Dendritic cell treated with granulocyte-macrophage colony-stimulating factor and Interleukin-4, amounts not matched to agents 40 ng/mL and 50 ng/mL, for 4 days (primary cell): Measurements from ENCODE around the gene CHDH.

Experiments used
- H3K27ac Mint-ChIP-seq: one replicate; pipeline ENCODE4 v1.8.0; 2022; ENCODE audit warnings: mild to moderate bottlenecking, mixed read lengths
- H3K27me3 Mint-ChIP-seq: one replicate; pipeline ENCODE4 v1.8.0; 2022; ENCODE audit warnings: mild to moderate bottlenecking, mixed read lengths
- H3K36me3 Mint-ChIP-seq: one replicate; pipeline ENCODE4 v1.8.0; 2022; ENCODE audit warnings: low read depth, mixed read lengths
- H3K4me1 Mint-ChIP-seq: one replicate; pipeline ENCODE4 v1.8.0; 2022; ENCODE audit warnings: low read depth, mixed read lengths
- H3K4me3 Mint-ChIP-seq: one replicate; pipeline ENCODE4 v1.8.0; 2022; ENCODE audit warnings: mild to moderate bottlenecking, moderate library complexity, mixed read lengths
- H3K9me3 Mint-ChIP-seq: one replicate; pipeline ENCODE4 v1.8.0; 2022; ENCODE audit warnings: mixed read lengths
- intact Hi-C: fragments of 100-400 bp; cut with micrococcal nuclease; formaldehyde crosslinking; loops from one replicate; pipeline ENCODE4 v1.15.0; 2022

Gene CHDH

GRCh38 chr3:53815651-53816050 lies 30.6 kb downstream of the CHDH start:
- Mint-ChIP-seq H3K4me3 (no peak overlapping the region), H3K36me3 (peaks cover 28% of the 10 kb centered on the region), H3K27ac (no peak overlapping the region), H3K27me3 (peaks cover 32% of the 10 kb centered on the region), H3K4me1 (no peaks in the 10 kb centered on the region), H3K9me3 (no peaks in the 10 kb centered on the region)
- intact Hi-C loops: no loop called here

- H3K4me3 Mint-ChIP-seq: no peak overlapping the region
- H3K27me3 Mint-ChIP-seq: peaks cover 31% of the 10 kb centered on the region
- intact Hi-C loops: no loop called here
- H3K4me1 Mint-ChIP-seq: no peaks in the 10 kb centered on the region
- no peaks in the 10 kb centered on the region for H3K9me3 Mint-ChIP-seq
- H3K27ac Mint-ChIP-seq: no peak overlapping the region
- H3K36me3 Mint-ChIP-seq: peaks cover 26% of the 10 kb centered on the region
These were observed 31.2 kb downstream of the CHDH start for GRCh38 chr3:53815067-53815466.

GRCh38 chr3:53813876-53814275 lies 32.3 kb downstream of the CHDH start:
- H3K9me3 Mint-ChIP-seq: no peaks in the 10 kb centered on the region
- no peaks in the 10 kb centered on the region for H3K4me1 Mint-ChIP-seq
- intact Hi-C loops: no loop called here
- H3K4me3 Mint-ChIP-seq: no peak overlapping the region
- peaks cover 14% of the 10 kb centered on the region for H3K36me3 Mint-ChIP-seq
- H3K27ac Mint-ChIP-seq: no peak overlapping the region
- H3K27me3 Mint-ChIP-seq: peaks cover 29% of the 10 kb centered on the region

- Mint-ChIP-seq H3K27ac (no peak overlapping the region), H3K36me3 (peaks cover 8% of the 10 kb centered on the region), H3K9me3 (no peaks in the 10 kb centered on the region), H3K4me1 (no peaks in the 10 kb centered on the region), H3K27me3 (peaks cover 28% of the 10 kb centered on the region), H3K4me3 (no peak overlapping the region)
- intact Hi-C loops: no loop called here
These were observed 33.0 kb downstream of the CHDH start for GRCh38 chr3:53813229-53813628.

GRCh38 chr3:53812434-53812833 lies 33.8 kb downstream of the CHDH start:
- no peaks in the 10 kb centered on the region for H3K4me1 Mint-ChIP-seq
- H3K4me3 Mint-ChIP-seq: no peak overlapping the region
- intact Hi-C loops: no loop called here
- H3K36me3 Mint-ChIP-seq: peaks cover under 1% of the 10 kb centered on the region
- H3K27ac Mint-ChIP-seq: no peak overlapping the region
- no peaks in the 10 kb centered on the region for H3K9me3 Mint-ChIP-seq
- peaks cover 24% of the 10 kb centered on the region for H3K27me3 Mint-ChIP-seq

- intact Hi-C loops: no loop called here
- H3K9me3 Mint-ChIP-seq: no peaks in the 10 kb centered on the region
- H3K36me3 Mint-ChIP-seq: no peaks in the 10 kb centered on the region
- H3K4me3 Mint-ChIP-seq: no peak overlapping the region
- H3K4me1 Mint-ChIP-seq: peaks cover 5% of the 10 kb centered on the region
- no peak overlapping the region for H3K27ac Mint-ChIP-seq
- H3K27me3 Mint-ChIP-seq: peaks cover 26% of the 10 kb centered on the region
These were observed 34.9 kb downstream of the CHDH start for GRCh38 chr3:53811143-53811927.

GRCh38 chr3:53809764-53810400 lies 36.3 kb downstream of the CHDH start:
- H3K27ac Mint-ChIP-seq: no peak overlapping the region

GRCh38 chr3:53809267-53809666 lies 37.0 kb downstream of the CHDH start:
- Mint-ChIP-seq H3K27me3 (peaks cover 41% of the 10 kb centered on the region), H3K9me3 (no peaks in the 10 kb centered on the region), H3K36me3 (no peaks in the 10 kb centered on the region), H3K4me3 (no peak overlapping the region), H3K27ac (no peak overlapping the region), H3K4me1 (peaks cover 22% of the 10 kb centered on the region)
- intact Hi-C loops: no loop called here

More at GRCh38 chr3:53809764-53810400, 36.3 kb downstream of the CHDH start:
- no peaks in the 10 kb centered on the region for H3K9me3 Mint-ChIP-seq
- H3K27me3 Mint-ChIP-seq: peaks cover 37% of the 10 kb centered on the region
- intact Hi-C loops: no loop called here
- H3K4me1 Mint-ChIP-seq: peaks cover 15% of the 10 kb centered on the region
- no peak overlapping the region for H3K4me3 Mint-ChIP-seq
- no peaks in the 10 kb centered on the region for H3K36me3 Mint-ChIP-seq

- Mint-ChIP-seq H3K9me3 (no peaks in the 10 kb centered on the region), H3K27me3 (peaks cover 48% of the 10 kb centered on the region), H3K4me3 (no peak overlapping the region), H3K36me3 (no peaks in the 10 kb centered on the region), H3K27ac (no peak overlapping the region), H3K4me1 (peaks cover 29% of the 10 kb centered on the region)
- intact Hi-C loops: no loop called here
These were observed 37.7 kb downstream of the CHDH start for GRCh38 chr3:53808496-53808895.

GRCh38 chr3:53807117-53807810 lies 39.0 kb downstream of the CHDH start:
- peaks cover 29% of the 10 kb centered on the region for H3K4me1 Mint-ChIP-seq
- intact Hi-C loops: no loop called here
- no peaks in the 10 kb centered on the region for H3K36me3 Mint-ChIP-seq
- H3K9me3 Mint-ChIP-seq: no peaks in the 10 kb centered on the region
- peaks cover 50% of the 10 kb centered on the region for H3K27me3 Mint-ChIP-seq
- peak overlapping the region; percentile 56 for H3K27ac Mint-ChIP-seq
- H3K4me3 Mint-ChIP-seq: no peak overlapping the region

GRCh38 chr3:53806182-53807116 lies 39.8 kb downstream of the CHDH start:
- Mint-ChIP-seq H3K27ac (peak overlapping the region; percentile 56), H3K4me3 (no peak overlapping the region), H3K4me1 (peaks cover 29% of the 10 kb centered on the region), H3K27me3 (peaks cover 50% of the 10 kb centered on the region), H3K9me3 (no peaks in the 10 kb centered on the region), H3K36me3 (no peaks in the 10 kb centered on the region)
- intact Hi-C loops: no loop called here

GRCh38 chr3:53805463-53806159 lies 40.6 kb downstream of the CHDH start:
- H3K4me3 Mint-ChIP-seq: no peak overlapping the region
- no peak overlapping the region for H3K27ac Mint-ChIP-seq
- H3K9me3 Mint-ChIP-seq: no peaks in the 10 kb centered on the region
- intact Hi-C loops: no loop called here
- peaks cover 52% of the 10 kb centered on the region for H3K27me3 Mint-ChIP-seq
- H3K36me3 Mint-ChIP-seq: no peaks in the 10 kb centered on the region
- peaks cover 29% of the 10 kb centered on the region for H3K4me1 Mint-ChIP-seq
